Thyroid gland (tissue), 4 donors: ENCODE data around the gene ACOT9. TPM values are rescaled to one million over a fixed set of nuclear protein-coding genes. Genes with fewer than 3 reads are reported as not detected.

Experiments used
- DNase-seq, 2 donors: peaks; one replicate each; pipeline ENCODE4 v3.0.0-alpha.2; 2019
- H3K27ac ChIP-seq, 3 donors: fragments of 200-600 bp; sonication (generic); 1 replicate in 2 of 3; 2 replicates in 1 of 3; pipeline ENCODE4 v1.5.1; 2016 to 2019; ENCODE audit warnings: mild to moderate bottlenecking in 1 of 3, moderate library complexity in 1 of 3
- H3K27me3 ChIP-seq: fragments of 200-600 bp; sonication (generic); one replicate; pipeline ENCODE4 v1.5.1; 2019
- H3K36me3 ChIP-seq, 2 donors: fragments of 200-600 bp; sonication (generic); one replicate each; pipeline ENCODE4 v1.5.1; 2016 to 2019
- H3K4me1 ChIP-seq, 2 donors: fragments of 200-600 bp; sonication (generic); one replicate each; pipeline ENCODE4 v1.5.1; 2017 to 2019
- H3K4me3 ChIP-seq, 3 donors: fragments of 200-600 bp; sonication (generic); replicated peaks in 1 of 3; 1 replicate in 2 of 3; 2 replicates in 1 of 3; pipeline ENCODE4 v1.5.1; 2016; ENCODE audit warnings: mild to moderate bottlenecking in 1 of 3
- H3K9me3 ChIP-seq: fragments of 200-600 bp; sonication (generic); one replicate; pipeline ENCODE4 v1.5.1; 2017
- POLR2A ChIP-seq, 2 donors: fragments of 450-650 bp; IDR thresholded peaks; one replicate each; pipeline ENCODE4 v1.6.1; 2017; ENCODE audit warnings: antibody characterized with exemption in 2 of 2, mild to moderate bottlenecking in 2 of 2, moderate library complexity in 1 of 2
- WGBS, 2 donors: methylation state at CpG; one replicate each; pipeline ENCODE4 v1.1.5; 2017; 5-methylcytosine and 5-hydroxymethylcytosine counted together
- intact Hi-C: fragments of 100-400 bp; cut with DNase I; formaldehyde crosslinking; loops from one replicate; pipeline ENCODE4 v1.15.1; 2023
- total RNA-seq, 4 donors: library from RNA; depleted of rRNA; stranded (reverse); fragments of >200 nt; gene quantifications; one replicate each; pipeline ENCODE4 v1.2.3, GENCODE V29; 2016
- TF ChIP-seq, protein P1 (sequence below), 6 experiments: fragments of 200-600 bp in 3 of 6; fragments of 450-650 bp in 3 of 6; sonication (generic) in 3 of 6; IDR thresholded peaks; one replicate each; pipeline ENCODE4 v1.5.1; 2016 to 2019; ENCODE audit warnings: antibody characterized with exemption in 6 of 6, mild to moderate bottlenecking in 2 of 6, inconsistent platforms in 1 of 6, moderate library complexity in 1 of 6

The ACOT9 gene
- total RNA-seq, 4 donors from 2014 or later, result 50.1 to 73.9 (median 62.8) TPM

DNA sequence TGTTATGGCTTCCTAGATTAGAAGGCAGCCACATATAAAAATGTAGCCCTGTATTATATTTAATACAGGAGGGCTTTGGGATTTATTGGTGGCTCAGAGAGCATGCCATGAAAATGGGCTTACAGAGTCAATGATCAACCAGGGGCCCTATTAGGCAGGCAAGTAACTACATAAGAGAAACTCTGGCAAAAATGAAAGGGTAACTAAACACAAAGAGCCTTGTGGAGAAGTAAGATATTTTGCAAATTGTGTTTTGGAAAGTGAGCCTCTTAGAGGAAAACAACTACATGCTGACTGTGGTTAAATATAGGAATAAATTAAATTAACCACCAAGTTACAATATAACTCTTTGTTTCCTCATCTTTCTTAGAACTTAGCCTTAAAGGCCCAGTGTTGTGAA, 45.4 kb upstream of the ACOT9 start:
- H3K27ac ChIP-seq, result no peak overlapping the region
- no peaks in the 10 kb centered on the region for H3K36me3 ChIP-seq
- H3K4me1 ChIP-seq, result no peaks in the 10 kb centered on the region
- DNase-seq, result no peak
- intact Hi-C loops, result no loop called here
- no peak overlapping the region for H3K4me3 ChIP-seq
- no peaks in the 10 kb centered on the region for H3K9me3 ChIP-seq
- no peak for TF ChIP-seq POLR2A (IDR thresholded peaks at IDR 0.05)
- TF ChIP-seq, protein P1, sequence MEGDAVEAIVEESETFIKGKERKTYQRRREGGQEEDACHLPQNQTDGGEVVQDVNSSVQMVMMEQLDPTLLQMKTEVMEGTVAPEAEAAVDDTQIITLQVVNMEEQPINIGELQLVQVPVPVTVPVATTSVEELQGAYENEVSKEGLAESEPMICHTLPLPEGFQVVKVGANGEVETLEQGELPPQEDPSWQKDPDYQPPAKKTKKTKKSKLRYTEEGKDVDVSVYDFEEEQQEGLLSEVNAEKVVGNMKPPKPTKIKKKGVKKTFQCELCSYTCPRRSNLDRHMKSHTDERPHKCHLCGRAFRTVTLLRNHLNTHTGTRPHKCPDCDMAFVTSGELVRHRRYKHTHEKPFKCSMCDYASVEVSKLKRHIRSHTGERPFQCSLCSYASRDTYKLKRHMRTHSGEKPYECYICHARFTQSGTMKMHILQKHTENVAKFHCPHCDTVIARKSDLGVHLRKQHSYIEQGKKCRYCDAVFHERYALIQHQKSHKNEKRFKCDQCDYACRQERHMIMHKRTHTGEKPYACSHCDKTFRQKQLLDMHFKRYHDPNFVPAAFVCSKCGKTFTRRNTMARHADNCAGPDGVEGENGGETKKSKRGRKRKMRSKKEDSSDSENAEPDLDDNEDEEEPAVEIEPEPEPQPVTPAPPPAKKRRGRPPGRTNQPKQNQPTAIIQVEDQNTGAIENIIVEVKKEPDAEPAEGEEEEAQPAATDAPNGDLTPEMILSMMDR (IDR thresholded peaks at IDR 0.05), result no peak
- H3K27me3 ChIP-seq, result no peaks in the 10 kb centered on the region

DNA sequence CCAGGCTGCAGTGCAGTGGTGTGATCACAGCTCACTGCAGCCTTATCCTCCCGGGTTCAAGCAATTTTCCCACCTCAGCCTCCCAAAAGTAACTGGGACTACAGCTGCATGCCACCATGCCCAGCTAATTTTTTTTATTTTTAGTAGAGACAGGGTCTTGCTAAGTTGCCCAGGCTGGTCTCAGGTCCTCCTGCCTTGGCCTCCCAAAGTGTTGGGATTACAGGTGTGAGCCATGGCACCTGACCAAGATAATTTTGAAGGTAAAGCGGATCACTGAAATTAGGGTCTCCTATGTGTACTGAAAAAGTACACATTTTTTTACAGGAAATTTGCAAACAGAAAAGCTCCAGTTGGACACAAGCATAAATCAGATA, 44.7 kb upstream of the ACOT9 start:
- WGBS, 2 donors, result 92 to 93% methylated on average over 2 of the region's 2 CpGs
- Histone ChIP-seq H3K27ac (no peak overlapping the region), H3K9me3 (no peaks in the 10 kb centered on the region), H3K36me3 (no peaks in the 10 kb centered on the region), H3K4me1 (no peaks in the 10 kb centered on the region), H3K27me3 (no peaks in the 10 kb centered on the region), H3K4me3 (no peak overlapping the region)
- TF ChIP-seq POLR2A (IDR thresholded peaks at IDR 0.05), result no peak
- TF ChIP-seq, protein P1 (IDR thresholded peaks at IDR 0.05), result no peak
- intact Hi-C loops, result no loop called here
- DNase-seq, result no peak

DNA sequence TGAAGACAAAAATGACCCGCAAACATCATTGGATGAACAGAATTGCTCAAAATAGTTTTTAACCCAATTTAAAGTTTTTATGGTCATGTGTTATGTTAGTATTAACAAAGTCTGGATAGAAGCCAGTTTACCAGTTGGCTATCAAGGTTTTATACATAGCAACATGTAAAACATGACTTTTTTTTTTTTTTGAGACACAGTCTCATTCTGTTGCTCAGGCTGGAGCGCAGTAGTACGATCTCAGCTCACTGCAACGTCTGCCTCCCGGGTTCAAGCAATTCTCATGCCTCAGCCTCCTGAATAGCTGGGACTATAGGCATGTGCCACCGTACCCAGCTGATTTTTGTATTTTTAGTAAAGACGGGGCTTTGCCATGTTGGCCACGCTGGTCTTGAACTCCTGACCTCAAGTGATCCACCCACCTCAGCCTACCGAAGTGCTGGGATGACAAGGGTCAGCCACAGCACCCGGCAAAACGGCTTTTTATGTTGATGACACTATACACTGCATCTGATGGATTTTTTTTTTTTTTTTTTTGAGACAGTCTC, 43.3 kb upstream of the ACOT9 start:
- Histone ChIP-seq H3K36me3 (no peaks in the 10 kb centered on the region), H3K27ac (peak overlapping the region in 1 of 3 donors; percentile 5), H3K4me3 (no peak overlapping the region), H3K4me1 (no peaks in the 10 kb centered on the region), H3K27me3 (no peaks in the 10 kb centered on the region), H3K9me3 (no peaks in the 10 kb centered on the region)
- DNase-seq, result no peak
- TF ChIP-seq, protein P1 (IDR thresholded peaks at IDR 0.05), result no peak
- TF ChIP-seq POLR2A (IDR thresholded peaks at IDR 0.05), result no peak
- intact Hi-C loops, result no loop called here
- WGBS, 2 donors, result 83 to 86% methylated on average over 11 of the region's 11 CpGs

DNA sequence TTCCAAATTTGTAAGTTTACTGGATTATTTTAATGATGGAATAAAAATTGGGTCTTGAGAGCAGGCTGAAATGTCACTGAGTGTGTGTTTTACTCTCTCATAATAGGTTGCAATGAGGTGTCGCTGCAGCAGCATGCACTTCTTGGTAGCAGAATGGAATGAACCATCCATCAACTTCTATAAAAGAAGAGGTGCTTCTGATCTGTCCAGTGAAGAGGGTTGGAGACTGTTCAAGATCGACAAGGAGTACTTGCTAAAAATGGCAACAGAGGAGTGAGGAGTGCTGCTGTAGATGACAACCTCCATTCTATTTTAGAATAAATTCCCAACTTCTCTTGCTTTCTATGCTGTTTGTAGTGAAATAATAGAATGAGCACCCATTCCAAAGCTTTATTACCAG, 42.5 kb upstream of the ACOT9 start:
- TF ChIP-seq, protein P1 (IDR thresholded peaks at IDR 0.05), result no peak
- TF ChIP-seq POLR2A (IDR thresholded peaks at IDR 0.05), result no peak
- Histone ChIP-seq H3K4me3 (no peak overlapping the region), H3K4me1 (no peaks in the 10 kb centered on the region), H3K27ac (peak overlapping the region; percentile 92 to 98 (median 94)), H3K27me3 (no peaks in the 10 kb centered on the region), H3K36me3 (no peaks in the 10 kb centered on the region), H3K9me3 (no peaks in the 10 kb centered on the region)
- DNase-seq, result no peak
- intact Hi-C loops, result no loop called here
- 33 to 34% methylated on average over 2 of the region's 2 CpGs for WGBS, 2 donors

DNA sequence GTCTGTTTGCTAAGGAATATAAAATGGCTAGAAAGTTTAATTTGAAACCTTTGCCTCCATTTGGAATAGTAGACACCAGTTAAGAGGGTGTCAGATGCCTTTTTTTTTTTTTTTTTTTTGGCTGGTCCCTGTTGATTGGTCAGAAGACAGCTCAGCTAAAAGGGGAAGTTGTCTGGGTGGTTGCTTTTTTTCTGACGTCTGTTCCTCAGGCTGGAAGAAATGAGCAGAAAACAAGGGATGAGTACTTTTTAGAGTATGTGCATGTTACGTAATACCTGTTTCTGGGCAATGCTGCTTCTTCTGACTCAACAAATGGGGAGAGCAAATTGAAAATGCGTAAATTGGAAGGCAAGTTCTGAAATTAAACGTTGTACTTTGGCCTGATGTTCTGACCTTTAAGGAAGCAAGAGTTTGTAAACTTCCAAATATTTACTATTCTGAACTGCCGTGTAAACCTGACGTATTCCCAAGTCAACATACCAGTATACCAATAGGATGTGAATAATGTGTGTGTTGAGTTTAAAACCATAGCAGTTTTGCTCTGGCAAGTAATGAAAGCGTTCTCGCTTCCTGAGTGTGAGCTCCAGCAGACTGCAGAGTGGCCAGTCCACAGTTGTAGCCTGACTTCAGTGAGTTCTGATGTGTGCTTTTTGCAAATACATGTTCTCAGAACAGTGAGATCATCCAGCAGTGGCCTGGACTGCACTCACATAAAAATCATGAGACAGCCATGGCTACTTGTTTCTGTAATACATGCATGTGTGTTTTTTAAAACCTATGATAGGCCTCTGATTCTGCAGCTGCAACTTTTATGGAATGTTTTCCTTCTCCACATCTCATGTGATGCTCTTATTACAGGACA, 41.6 kb upstream of the ACOT9 start:
- DNase-seq, result peak in 1 of 2 donors; percentile 29
- Histone ChIP-seq H3K27ac (peak overlapping the region; percentile 92 to 98 (median 94)), H3K27me3 (no peaks in the 10 kb centered on the region), H3K36me3 (no peaks in the 10 kb centered on the region), H3K4me1 (no peaks in the 10 kb centered on the region), H3K9me3 (no peaks in the 10 kb centered on the region), H3K4me3 (peak overlapping the region; percentile 29 to 59 (median 41))
- whole genome bisulfite sequencing, 2 donors, result 43 to 66% methylated on average over 8 of the region's 8 CpGs
- intact Hi-C loops, result no loop called here
- TF ChIP-seq, protein P1 (IDR thresholded peaks at IDR 0.05), result no peak
- TF ChIP-seq POLR2A (IDR thresholded peaks at IDR 0.05), result peak in 1 of 2 donors; percentile 27
